GM21576 (cell line): ENCODE data around the gene CCDC112.
"Not testable (repeated sequence)": the region's sequence is repeated elsewhere in the genome, so short reads cannot be mapped to it uniquely, and the experiment has no call there.

Experiments used
- ATAC-seq: cut with Tn5 transposase; IDR thresholded peaks from one replicate; pipeline ENCODE4 v1.9.1; 2021; ENCODE audit warnings: mild to moderate bottlenecking, moderate library complexity; ENCODE audit not compliant: unreplicated experiment

The CCDC112 gene

DNA sequence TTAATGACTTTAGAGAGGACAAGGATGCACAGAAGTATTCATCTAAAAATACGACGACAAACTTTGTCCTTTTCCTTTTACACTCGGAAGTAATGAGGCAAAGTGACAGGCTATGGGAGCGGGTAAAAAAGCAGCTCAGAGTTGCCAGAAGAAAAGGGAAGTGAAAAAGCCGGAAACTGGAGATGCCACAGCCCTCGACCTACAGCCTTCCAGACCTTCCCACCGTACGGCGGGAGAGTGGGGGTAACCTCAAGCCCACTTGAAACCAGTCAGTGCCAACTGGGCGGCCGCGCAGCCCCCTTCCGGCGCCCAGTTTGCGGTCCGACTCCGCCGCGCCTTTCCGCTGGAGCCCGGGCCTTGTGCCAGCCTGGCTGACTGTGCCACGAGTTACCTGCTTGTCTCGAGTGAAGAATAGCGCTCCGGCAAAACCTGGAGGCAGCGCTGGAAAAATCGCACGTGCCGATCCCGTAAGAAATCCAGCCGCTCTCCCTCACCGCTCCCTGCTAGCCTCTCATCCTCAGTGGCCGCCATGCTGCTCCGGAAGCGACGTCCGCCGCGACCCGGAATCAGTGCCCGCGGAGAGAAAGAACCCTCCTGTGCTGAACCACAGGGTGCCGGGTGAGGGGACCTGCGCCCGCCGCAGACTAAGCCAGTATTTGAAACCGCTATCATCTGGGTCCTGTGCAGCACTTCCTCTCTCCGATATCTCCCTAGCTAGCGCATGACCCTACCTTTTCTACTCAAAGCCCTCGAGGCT, 34.0 kb downstream of the CCDC112 start, which contains the start of gene PGGT1B:
Gene PGGT1B, minus strand, starts transcription at position 557 of the 757 bp plus-strand sequence. Its CDS starts 26 bp downstream, at position 531.
- ATAC-seq, result peak; percentile 86

DNA sequence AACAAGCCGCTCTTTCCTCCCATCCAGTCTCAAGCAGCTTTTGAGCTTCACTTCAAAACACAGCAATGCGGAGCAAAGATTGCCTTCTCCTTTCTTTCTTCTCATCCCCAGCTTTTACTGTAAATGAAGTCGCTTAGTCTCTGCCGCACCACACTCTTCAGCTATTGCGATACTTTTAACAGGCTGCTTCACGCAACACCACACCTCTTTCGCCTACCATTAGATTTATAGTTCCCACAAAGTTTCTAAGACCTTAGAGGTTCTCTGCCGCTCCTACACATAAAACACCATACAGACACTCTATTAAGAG, 34.5 kb downstream of the CCDC112 start:
- ATAC-seq, result peak; percentile 42

DNA sequence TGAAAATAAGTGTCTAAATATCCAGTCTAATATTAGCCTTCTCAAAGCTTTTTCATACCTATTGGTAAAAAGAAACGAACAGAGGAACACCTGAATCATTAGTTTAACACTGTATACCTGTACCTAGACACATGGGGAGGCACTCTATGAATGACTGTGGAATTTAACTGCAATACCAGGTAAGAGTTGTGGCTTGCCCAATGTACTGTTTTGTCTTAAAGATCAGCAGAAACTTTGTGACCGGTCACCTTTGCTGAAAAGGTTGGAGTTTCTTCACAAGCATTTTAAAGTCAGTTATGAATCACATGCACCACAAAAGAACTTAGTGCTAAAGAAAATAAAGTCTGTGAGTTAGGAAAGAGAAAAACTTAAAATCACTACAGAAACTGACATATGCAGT, 36.2 kb downstream of the CCDC112 start:
- no peak for ATAC-seq

DNA sequence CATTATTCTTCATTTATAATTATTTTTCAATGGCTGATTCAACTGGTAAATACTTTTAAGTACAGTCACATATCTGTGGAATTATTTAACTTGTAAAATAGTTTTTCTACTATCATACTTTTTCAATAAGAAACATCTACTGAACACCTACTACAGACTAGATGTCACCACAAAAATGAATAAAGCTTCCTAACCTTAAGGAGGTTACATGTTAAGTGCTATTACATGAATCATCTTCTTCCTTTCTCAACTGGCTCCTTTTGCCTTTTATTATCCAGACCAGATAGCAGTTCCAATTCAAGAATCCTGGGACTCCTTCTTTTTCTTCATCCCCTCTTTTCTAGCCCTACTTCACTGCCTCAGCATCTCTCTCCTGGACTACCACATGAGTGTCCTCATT, 38.5 kb downstream of the CCDC112 start:
- no peak for ATAC-seq

DNA sequence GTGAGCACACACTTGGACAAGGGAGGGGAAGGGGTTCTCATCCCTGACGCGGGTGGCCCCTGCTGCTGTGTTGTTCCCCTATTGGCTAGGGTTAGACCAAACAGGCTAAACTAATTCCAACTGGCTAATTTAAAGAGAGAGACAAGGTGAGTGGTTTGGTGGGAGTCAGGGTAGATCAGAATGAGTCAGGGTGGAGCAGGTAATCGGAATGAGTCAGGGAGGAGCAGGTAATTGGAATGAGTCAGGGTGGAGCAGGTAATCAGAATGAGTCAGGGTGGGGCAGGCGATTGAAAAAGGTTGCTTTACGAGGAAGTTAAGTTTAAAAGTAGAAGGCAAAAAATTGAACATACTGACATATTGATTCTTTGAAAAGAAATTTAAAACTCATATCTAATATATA, 47.1 kb downstream of the CCDC112 start:
- not testable (repeated sequence) for ATAC-seq

DNA sequence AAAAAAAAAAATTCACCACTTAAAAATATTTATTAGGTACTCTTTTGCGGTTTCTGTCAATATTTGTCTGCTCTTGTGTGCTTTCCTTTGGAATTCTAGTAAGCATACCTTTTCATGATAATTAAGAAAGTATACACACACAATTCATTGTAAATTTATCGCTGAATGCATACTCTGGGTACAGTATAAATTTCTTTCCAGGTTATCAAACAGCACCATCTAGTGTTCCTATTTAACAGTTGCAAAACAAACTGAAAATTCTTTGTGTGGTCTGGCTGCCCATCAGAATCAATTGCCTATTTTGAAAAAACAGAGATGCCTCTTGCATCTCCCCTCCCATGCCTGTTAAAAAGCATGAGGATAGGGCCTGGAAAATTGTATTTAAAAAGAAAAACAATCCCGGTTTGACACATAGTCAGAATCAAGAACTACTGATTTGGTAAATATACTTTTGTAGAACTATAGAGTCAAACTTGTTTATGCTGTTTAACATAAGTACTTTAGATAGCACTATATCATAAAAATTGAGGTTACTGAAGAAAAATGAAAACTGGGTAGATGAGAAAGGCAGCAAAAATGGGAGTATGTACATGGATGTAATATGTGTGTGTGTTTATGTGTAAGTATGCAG, 50.0 kb downstream of the CCDC112 start:
- peak; percentile 70 for ATAC-seq

DNA sequence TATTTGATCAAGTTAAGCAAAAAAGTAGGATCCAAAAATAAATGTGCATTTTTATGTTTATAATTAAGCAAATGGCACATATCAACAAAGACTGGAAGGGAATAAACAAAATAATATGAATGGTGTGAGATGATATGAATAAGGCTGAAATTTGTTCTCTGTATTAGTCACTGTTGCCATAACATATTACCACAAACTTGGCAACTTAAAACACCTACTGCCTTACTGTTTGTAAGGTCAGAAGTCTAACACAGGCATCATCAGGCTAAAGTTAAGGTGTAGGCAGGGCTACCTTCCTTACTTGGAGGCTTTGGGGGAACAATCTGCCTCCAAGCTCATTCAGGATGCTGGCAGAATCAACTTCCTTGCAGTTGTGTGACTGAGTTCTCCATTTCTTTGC, 53.0 kb downstream of the CCDC112 start:
- ATAC-seq, result no peak

DNA sequence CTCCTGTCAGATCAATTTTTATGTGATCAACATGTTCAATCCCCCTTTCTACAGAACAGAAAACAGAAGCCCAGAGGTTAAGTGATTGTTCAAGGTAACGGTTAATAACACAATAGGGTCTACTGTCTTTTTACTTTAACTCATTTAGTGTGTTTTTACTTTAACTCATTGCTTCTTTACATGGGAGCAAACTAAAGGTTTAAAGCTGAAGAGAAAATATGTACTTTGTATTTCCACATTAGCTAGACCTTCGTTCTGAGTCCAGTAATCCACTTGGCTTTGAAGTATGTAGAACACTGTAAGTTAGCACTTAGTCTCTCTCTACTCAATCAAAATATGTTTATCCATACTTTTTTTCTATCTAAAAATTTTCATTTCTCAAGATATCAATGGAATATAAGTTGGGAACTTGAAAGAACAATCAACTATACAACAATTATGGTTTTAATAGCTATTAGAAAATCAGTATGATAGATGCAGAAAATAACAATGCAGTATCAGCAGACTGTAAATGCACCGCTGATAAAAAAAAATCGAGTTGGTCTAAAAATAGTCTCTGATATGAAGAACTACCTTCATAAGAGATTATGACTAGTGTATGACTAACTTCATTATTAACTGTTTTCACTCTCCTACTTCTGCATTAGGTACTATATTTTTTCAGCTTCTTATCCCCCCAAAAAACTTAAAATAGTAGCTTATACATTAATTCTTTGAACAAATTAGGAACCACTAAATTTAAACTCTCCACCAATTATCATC, 54.4 kb downstream of the CCDC112 start:
- ATAC-seq, result no peak

DNA sequence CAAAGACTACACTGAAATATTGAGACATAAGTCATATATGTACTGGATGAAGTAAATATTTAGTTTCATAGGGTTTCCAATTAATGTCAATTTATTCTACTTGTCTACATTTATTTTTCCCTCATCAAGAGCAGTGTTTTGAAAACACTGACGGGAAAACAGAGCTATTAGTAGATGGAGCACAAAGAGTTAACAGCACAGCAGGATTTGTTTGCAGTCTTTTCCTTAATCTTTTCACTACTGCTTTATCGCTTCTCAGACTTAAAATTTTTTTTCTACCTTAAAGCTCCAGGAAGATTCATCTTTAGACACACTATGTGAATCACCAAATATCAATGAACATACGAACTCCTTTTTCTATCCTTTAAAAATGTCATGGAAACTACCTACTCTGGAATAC, 59.4 kb downstream of the CCDC112 start:
- ATAC-seq, result no peak

DNA sequence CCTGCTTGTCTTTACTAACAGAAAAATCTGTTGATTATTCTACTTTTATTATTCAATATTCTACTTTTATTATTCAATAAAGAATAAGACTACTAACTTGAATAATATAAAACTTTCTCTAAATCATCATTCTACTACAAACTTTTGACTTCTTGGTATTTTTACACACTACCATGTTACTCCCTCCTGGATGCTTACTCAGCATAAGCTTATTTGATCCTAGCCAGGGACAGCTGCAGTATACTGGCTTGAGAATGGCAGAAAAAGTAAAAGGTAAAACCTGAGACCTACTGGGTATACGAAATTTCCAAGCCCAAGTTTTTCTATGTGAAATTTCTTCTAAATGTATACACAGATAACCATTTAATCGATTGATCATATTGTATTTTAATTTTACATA, 59.9 kb downstream of the CCDC112 start:
- ATAC-seq, result no peak

DNA sequence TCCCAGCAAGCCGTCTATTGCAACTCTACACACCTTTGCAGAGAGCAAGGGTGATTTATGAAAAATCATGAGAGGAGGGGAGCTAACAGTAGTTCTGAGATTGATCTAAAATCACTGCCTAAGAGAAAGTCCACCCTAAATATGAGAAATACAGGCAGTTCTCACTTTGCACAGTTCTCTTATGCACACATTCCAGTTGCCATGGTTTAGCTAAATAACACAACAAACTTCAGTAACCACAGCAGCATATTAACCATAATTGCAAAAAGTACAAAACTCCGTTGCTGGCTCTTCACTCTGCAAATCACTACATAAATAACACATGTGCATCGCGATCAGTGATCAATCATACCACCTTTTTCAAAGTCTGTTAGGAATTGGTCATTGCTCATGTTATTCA, 64.9 kb downstream of the CCDC112 start:
- ATAC-seq, result no peak

DNA sequence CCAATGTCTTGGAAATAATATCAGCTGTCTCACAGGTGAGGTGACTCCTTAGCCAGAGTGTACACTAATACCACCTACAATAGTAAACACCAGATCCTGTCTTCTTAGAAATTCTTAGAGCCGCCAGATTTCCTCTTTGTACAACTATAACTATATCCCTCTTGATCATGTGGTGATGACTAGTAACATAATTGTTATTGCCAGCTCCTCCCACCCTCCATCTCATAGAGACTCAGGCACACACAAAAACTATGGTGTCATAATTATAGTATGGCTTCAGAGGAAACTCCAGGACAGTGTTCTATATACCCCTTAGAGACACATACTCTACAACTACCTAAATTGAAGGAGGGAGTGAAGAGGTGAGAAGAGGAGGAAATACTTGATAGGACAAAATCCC, 66.8 kb downstream of the CCDC112 start:
- no peak for ATAC-seq

DNA sequence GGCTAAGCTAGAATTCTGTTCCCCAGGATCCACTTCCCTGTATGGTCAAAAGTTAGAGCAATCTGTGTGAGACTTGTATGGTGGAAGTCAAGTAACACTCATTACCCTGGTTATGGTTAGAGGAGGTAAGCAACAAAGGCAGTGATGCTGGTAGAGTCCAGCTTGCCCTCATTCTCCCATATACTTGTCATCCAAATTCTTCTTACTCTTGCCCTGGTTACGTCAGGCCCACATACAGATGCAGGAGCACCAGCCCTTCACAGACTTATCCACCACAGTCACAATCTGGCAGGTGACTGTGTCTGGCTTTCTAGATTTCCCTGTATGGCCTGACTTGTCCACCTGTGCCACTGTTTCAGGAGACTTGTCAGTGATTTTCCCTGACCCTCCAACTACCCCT, 69.2 kb downstream of the CCDC112 start:
- ATAC-seq, result no peak
